Measurements from ENCODE around the gene STX7. TPM values are rescaled to one million over a fixed set of nuclear protein-coding genes. Genes with fewer than 3 reads are reported as not detected.
A peak's percentile ranks its signal among the peaks of the same experiment; 100 is the strongest.

STX7 gene
- total RNA-seq, 1 donor from 2014 or later, result 53.3 TPM

GRCh38 chr6:132482581-132482980, 30.3 kb downstream of the STX7 start:
- intact Hi-C loops (cut with DNase I), result loop anchor here (5.0 to 10.0 kb wide), 3 partner anchors 180 to 568 kb away; no protein-coding TSS in a partner anchor
- no peak for DNase-seq (ENCODE audit: low spot score)

GRCh38 chr6:132481189-132481588, 31.7 kb downstream of the STX7 start:
- no peak for DNase-seq (ENCODE audit: low spot score)
- intact Hi-C loops (cut with DNase I), result loop anchor here (5.0 to 10.0 kb wide), 3 partner anchors 179 to 566 kb away; no protein-coding TSS in a partner anchor

- intact Hi-C loops (cut with DNase I), result no loop called here
These were observed 33.8 kb downstream of the STX7 start for GRCh38 chr6:132479131-132479530.

GRCh38 chr6:132478674-132479073, 34.2 kb downstream of the STX7 start:
- intact Hi-C loops (cut with DNase I), result no loop called here

More at GRCh38 chr6:132479131-132479530, 33.8 kb downstream of the STX7 start:
- no peak for DNase-seq (ENCODE audit: low spot score)

GRCh38 chr6:132478266-132478665, 34.6 kb downstream of the STX7 start:
- DNase-seq (ENCODE audit: low spot score), result no peak

More at GRCh38 chr6:132478674-132479073, 34.2 kb downstream of the STX7 start:
- no peak for DNase-seq (ENCODE audit: low spot score)

GRCh38 chr6:132476688-132477087, 36.2 kb downstream of the STX7 start:
- intact Hi-C loops (cut with DNase I), result no loop called here
- no peak for DNase-seq (ENCODE audit: low spot score)

More at GRCh38 chr6:132478266-132478665, 34.6 kb downstream of the STX7 start:
- intact Hi-C loops (cut with DNase I), result no loop called here

GRCh38 chr6:132475925-132476324, 37.0 kb downstream of the STX7 start:
- intact Hi-C loops (cut with DNase I), result no loop called here

GRCh38 chr6:132471787-132472186, 41.1 kb downstream of the STX7 start:
- intact Hi-C loops (cut with DNase I), result no loop called here
- DNase-seq (ENCODE audit: low spot score), result no peak

More at GRCh38 chr6:132475925-132476324, 37.0 kb downstream of the STX7 start:
- no peak for DNase-seq (ENCODE audit: low spot score)

- intact Hi-C loops (cut with DNase I), result no loop called here
- no peak for DNase-seq (ENCODE audit: low spot score)
These were observed 46.0 kb downstream of the STX7 start for GRCh38 chr6:132466952-132467351.

- intact Hi-C loops (cut with DNase I), result no loop called here
These were observed 47.1 kb downstream of the STX7 start for GRCh38 chr6:132465530-132466485.

GRCh38 chr6:132464538-132465256, 48.2 kb downstream of the STX7 start:
- intact Hi-C loops (cut with DNase I), result no loop called here
- no peak for DNase-seq (ENCODE audit: low spot score)

More at GRCh38 chr6:132465530-132466485, 47.1 kb downstream of the STX7 start:
- no peak for DNase-seq (ENCODE audit: low spot score)

GRCh38 chr6:132461958-132462357, 51.0 kb downstream of the STX7 start:
- no peak for DNase-seq (ENCODE audit: low spot score)
- intact Hi-C loops (cut with DNase I), result no loop called here

- intact Hi-C loops (cut with DNase I), result no loop called here
- no peak for DNase-seq (ENCODE audit: low spot score)
These were observed 53.3 kb downstream of the STX7 start for GRCh38 chr6:132459605-132459952.

- no peak for DNase-seq (ENCODE audit: low spot score)
- intact Hi-C loops (cut with DNase I), result no loop called here
These were observed 53.9 kb downstream of the STX7 start for GRCh38 chr6:132458887-132459604.

GRCh38 chr6:132456700-132457143, 56.2 kb downstream of the STX7 start:
- intact Hi-C loops (cut with DNase I), result no loop called here
- peak; percentile 84 for DNase-seq (ENCODE audit: low spot score)

GRCh38 chr6:132446855-132447241, 66.1 kb downstream of the STX7 start:
- no peak for DNase-seq (ENCODE audit: low spot score)
- intact Hi-C loops (cut with DNase I), result no loop called here

GRCh38 chr6:132446141-132446854, 66.6 kb downstream of the STX7 start:
- no peak for DNase-seq (ENCODE audit: low spot score)
- intact Hi-C loops (cut with DNase I), result no loop called here

GRCh38 chr6:132445201-132445951, 67.5 kb downstream of the STX7 start:
- intact Hi-C loops (cut with DNase I), result no loop called here

More at GRCh38 chr6:132445201-132445951, 67.5 kb downstream of the STX7 start:
- DNase-seq (ENCODE audit: low spot score), result no peak

Measured in cardiac septum (tissue), 1 donor.